Stomach (tissue), 9 donors: ENCODE results near the gene TSSK2. TPM values are rescaled to one million over a fixed set of nuclear protein-coding genes. Genes with fewer than 3 reads are reported as not detected.
"Not testable (repeated sequence)": the region's sequence is repeated elsewhere in the genome, so short reads cannot be mapped to it uniquely, and the experiment has no call there.

Experiments
- DNase-seq, 2 donors: peaks; one replicate each; pipeline versions ENCODE4 v3.0.0 to v3.0.0-alpha.2; 2013 to 2019
- H3K27ac ChIP-seq, 5 donors: fragments of 200-600 bp in 4 of 5; sonication (generic) in 4 of 5; one replicate each; pipeline ENCODE4 v1.5.1; 2013 to 2019; ENCODE audit warnings: mild to moderate bottlenecking in 1 of 5, moderate library complexity in 1 of 5
- H3K27me3 ChIP-seq, 3 donors: fragments of 200-600 bp; sonication (generic); one replicate each; pipeline ENCODE4 v1.5.1; 2017 to 2019; ENCODE audit warnings: mixed run types in 1 of 3
- H3K36me3 ChIP-seq, 4 donors: fragments of 200-600 bp; sonication (generic); 1 replicate in 3 of 4; 2 replicates in 1 of 4; pipeline ENCODE4 v1.5.1; 2016 to 2019
- H3K4me1 ChIP-seq, 4 donors: fragments of 200-600 bp; sonication (generic); one replicate each; pipeline ENCODE4 v1.5.1; 2016 to 2019
- H3K4me3 ChIP-seq, 4 donors: fragments of 200-600 bp; sonication (generic) in 3 of 4; one replicate each; pipeline ENCODE4 v1.5.1; 2016 to 2019; ENCODE audit warnings: mild to moderate bottlenecking in 1 of 4
- H3K9me3 ChIP-seq, 4 donors: fragments of 200-600 bp; sonication (generic); one replicate each; pipeline ENCODE4 v1.5.1; 2016 to 2019
- EP300 ChIP-seq: sonication (generic); formaldehyde crosslinking; IDR thresholded peaks from one replicate; pipeline ENCODE4 v1.6.1; 2017; ENCODE audit warnings: antibody characterized with exemption
- POLR2A ChIP-seq, 4 donors: fragments of 450-650 bp; IDR thresholded peaks; one replicate each; pipeline ENCODE4 v1.6.1; 2016; ENCODE audit warnings: antibody characterized with exemption in 4 of 4, control low read depth in 2 of 4, mild to moderate bottlenecking in 1 of 4, moderate library complexity in 1 of 4
- POLR2AphosphoS5 ChIP-seq, 3 donors: sonication (generic); formaldehyde crosslinking; IDR thresholded peaks; one replicate each; pipeline ENCODE4 v1.6.1; 2016; ENCODE audit warnings: antibody characterized with exemption in 3 of 3
- WGBS, 5 donors: extraction: QIAGEN DNeasy Blood & Tissue Kit in 3 of 5; methylation state at CpG; one replicate each; pipeline versions ENCODE4 v1.1.5 to v1.1.7; 2013 to 2018; 5-methylcytosine and 5-hydroxymethylcytosine counted together
- intact Hi-C: fragments of 100-400 bp; cut with DNase I; formaldehyde crosslinking; loops from one replicate; pipeline ENCODE4 v1.15.1; 2023; ENCODE audit warnings: low total_unique reads
- polyA plus RNA-seq, 3 donors: library from polyadenylated mRNA; stranded (reverse); fragments of 200-250 nt; gene quantifications; one replicate each; pipeline ENCODE4 v1.2.3, GENCODE V29; 2013
- total RNA-seq, 5 donors: library from RNA; depleted of rRNA; stranded (reverse); fragments of >200 nt; gene quantifications; one replicate each; pipeline versions ENCODE4 v1.1.0 to v1.2.3, GENCODE V29; 2014 to 2016
- TF ChIP-seq, protein P1 (sequence below), 7 experiments: fragments of 450-650 bp in 4 of 7; fragments of 200-600 bp in 3 of 7; sonication (generic) in 3 of 7; IDR thresholded peaks; one replicate each; pipeline ENCODE4 v1.5.1; 2016 to 2019; ENCODE audit warnings: antibody characterized with exemption in 7 of 7, control low read depth in 2 of 7, mild to moderate bottlenecking in 1 of 7
- donor health status: healthy with polysubstance abuse.
- donor health status: Bipolar disorder and iron deficiency.
- donor health status: healthy.

The TSSK2 gene
- total and polyA plus RNA-seq, 8 donors: 0.08 TPM; not detected in 7

DNA sequence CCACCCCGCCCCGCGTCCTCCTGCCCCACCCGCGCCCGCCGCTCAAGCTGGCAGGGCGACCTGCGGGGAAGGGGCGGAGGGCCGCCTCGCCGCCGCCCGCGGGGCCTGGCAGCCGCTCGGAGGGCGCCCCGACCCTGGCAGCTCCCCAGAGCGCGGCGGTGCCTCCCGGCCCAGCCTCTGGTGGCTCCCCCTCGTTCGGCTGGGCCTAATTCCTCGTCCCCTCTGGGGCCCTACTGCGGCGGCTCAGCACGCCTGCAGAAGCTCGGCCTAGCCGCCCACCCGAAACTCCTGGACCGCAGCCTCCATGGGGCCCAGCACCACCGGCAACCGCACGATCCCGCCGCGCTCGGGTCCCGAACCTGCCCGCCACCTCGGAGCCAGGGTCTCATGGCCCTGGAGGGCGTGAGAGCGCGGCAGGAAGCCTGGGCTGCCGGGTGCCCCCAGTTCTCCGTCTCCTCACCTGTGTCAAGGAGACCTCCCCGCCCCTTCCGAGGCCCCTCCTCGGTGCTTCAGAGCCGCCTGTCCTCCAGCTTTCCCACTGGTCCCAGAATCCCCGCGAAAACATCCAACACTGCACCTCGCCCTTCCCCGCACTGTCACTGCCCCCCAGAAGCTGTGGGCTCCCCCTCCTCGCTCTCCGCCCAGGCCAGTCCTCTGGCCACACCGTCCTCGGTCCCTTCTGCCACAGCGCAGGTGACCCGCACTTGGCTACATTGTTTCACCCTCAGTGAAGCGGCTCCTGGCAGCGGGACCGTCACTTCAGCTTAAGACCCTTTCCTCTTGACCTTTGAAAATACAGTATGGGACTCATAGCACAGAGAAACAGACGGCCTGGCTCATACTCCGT lies 19.6 kb downstream of the TSSK2 start:
- Histone ChIP-seq H3K27ac (no peak overlapping the region), H3K9me3 (peaks cover 0 to 4% (median 0%) of the 10 kb centered on the region in 4 donors), H3K4me3 (peak overlapping the region in 1 of 4 donors; percentile 4), H3K4me1 (peaks cover 0 to 22% (median 15%) of the 10 kb centered on the region in 4 donors), H3K36me3 (no peaks in the 10 kb centered on the region), H3K27me3 (peaks cover 26 to 84% (median 53%) of the 10 kb centered on the region in 3 donors)
- TF ChIP-seq, protein P1, sequence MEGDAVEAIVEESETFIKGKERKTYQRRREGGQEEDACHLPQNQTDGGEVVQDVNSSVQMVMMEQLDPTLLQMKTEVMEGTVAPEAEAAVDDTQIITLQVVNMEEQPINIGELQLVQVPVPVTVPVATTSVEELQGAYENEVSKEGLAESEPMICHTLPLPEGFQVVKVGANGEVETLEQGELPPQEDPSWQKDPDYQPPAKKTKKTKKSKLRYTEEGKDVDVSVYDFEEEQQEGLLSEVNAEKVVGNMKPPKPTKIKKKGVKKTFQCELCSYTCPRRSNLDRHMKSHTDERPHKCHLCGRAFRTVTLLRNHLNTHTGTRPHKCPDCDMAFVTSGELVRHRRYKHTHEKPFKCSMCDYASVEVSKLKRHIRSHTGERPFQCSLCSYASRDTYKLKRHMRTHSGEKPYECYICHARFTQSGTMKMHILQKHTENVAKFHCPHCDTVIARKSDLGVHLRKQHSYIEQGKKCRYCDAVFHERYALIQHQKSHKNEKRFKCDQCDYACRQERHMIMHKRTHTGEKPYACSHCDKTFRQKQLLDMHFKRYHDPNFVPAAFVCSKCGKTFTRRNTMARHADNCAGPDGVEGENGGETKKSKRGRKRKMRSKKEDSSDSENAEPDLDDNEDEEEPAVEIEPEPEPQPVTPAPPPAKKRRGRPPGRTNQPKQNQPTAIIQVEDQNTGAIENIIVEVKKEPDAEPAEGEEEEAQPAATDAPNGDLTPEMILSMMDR (IDR thresholded peaks at IDR 0.05): no peak
- TF ChIP-seq POLR2AphosphoS5 (IDR thresholded peaks at IDR 0.05): no peak
- TF ChIP-seq EP300: no peak
- no peak for TF ChIP-seq POLR2A (IDR thresholded peaks at IDR 0.05)
- WGBS, 5 donors: 10 to 17% (median 14%) methylated on average over 36 to 68 of the region's 68 CpGs
- intact Hi-C loops: no loop called here
- no peak for DNase-seq

- Histone ChIP-seq H3K4me1 (peaks cover 0 to 22% (median 15%) of the 10 kb centered on the region in 4 donors), H3K27me3 (peaks cover 26 to 93% (median 53%) of the 10 kb centered on the region in 3 donors), H3K27ac (no peak overlapping the region), H3K36me3 (no peaks in the 10 kb centered on the region), H3K9me3 (peaks cover 0 to 4% (median 0%) of the 10 kb centered on the region in 4 donors), H3K4me3 (no peak overlapping the region)
- DNase-seq: no peak
- WGBS, 5 donors: 50 to 53% (median 51%) methylated on average over 10 of the region's 10 CpGs
- TF ChIP-seq, protein P1 (IDR thresholded peaks at IDR 0.05): no peak
- TF ChIP-seq EP300 (no peak), POLR2AphosphoS5 (IDR thresholded peaks at IDR 0.05) (no peak), POLR2A (IDR thresholded peaks at IDR 0.05) (no peak)
- intact Hi-C loops: no loop called here
Measured at GRCh38 chr22:19151329-19152191, 20.5 kb downstream of the TSSK2 start.

DNA sequence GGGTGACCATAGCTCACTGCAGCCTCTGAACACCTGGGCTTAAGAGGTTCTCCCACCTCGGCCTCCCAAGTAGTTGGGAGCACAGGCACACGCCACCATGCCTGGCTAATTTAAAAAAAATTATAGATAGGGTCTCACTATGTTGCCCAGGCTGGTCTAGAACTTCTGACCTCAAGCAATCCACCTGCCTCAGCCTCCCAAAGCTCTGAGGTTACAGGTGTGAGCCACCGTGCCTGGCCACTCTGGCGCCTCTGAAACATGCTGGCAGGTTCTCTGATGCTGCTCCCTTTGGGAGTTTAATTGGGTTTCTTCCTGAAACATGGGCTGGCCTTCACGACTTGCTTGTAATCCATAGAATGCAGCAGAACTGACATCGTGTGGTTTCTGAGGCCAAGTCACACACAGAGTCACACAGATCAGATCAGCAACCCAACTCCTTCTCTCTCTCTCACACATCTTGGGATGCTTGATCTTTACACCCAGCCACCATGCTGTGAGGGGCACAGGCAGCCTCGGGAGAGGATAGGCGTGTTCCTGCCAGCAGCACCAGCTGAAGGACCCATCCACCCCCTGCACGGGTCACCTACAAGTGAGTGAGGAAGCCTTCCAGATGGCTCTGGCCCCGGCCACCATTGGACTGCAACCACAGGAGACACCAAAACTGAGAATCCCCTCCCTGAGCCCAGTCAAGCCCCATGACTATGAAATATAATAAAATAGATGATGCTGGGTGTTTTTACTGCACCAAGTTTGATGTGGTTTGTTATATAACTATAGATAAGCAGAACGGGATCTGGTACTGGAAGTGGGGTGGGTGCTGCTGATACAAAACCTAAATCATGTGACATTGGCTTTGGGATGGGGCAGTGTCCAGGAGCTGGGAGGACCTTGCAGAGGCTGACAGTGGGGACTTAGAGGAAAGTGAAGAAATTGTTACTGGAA lies 22.1 kb downstream of the TSSK2 start:
- Histone ChIP-seq H3K9me3 (peaks cover 0 to 4% (median 0%) of the 10 kb centered on the region in 4 donors), H3K4me1 (peaks cover 0 to 22% (median 15%) of the 10 kb centered on the region in 4 donors), H3K27me3 (peaks cover 26 to 86% (median 41%) of the 10 kb centered on the region in 3 donors), H3K27ac (no peak overlapping the region), H3K36me3 (no peaks in the 10 kb centered on the region), H3K4me3 (no peak overlapping the region)
- TF ChIP-seq EP300: no peak
- TF ChIP-seq POLR2AphosphoS5 (IDR thresholded peaks at IDR 0.05): no peak
- TF ChIP-seq, protein P1 (IDR thresholded peaks at IDR 0.05): no peak
- no peak for TF ChIP-seq POLR2A (IDR thresholded peaks at IDR 0.05)
- no peak for DNase-seq
- intact Hi-C loops: no loop called here
- 59 to 63% (median 61%) methylated on average over 7 to 11 of the region's 11 CpGs for WGBS, 5 donors

DNA sequence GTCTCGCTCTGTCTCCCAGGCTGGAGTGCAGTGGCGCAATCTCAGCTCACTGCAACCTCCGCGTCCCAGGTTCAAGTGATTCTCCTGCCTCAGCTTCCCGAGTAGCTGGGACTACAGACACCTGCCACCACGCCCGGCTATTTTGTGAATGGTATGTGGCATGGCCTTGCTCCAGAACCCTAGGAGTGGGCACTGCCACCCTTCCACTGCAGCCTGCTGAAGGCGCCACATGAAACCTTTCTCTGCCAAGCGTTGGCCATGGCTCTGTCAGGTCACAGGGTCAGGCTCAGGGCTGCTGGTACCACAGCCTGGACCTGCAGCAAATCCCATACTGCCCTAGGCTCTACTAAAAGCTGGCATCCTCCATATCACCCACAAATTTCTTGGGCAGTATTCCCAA lies 25.0 kb downstream of the TSSK2 start:
- intact Hi-C loops, H3K27ac ChIP-seq, H3K4me1 ChIP-seq, H3K4me3 ChIP-seq, H3K36me3 ChIP-seq, H3K9me3 ChIP-seq, DNase-seq: not testable (repeated sequence)
- 80 to 86% (median 83%) methylated on average over 9 of the region's 9 CpGs for WGBS, 5 donors
- H3K27me3 ChIP-seq: peaks cover 7 to 68% (median 15%) of the 10 kb centered on the region in 3 donors

DNA sequence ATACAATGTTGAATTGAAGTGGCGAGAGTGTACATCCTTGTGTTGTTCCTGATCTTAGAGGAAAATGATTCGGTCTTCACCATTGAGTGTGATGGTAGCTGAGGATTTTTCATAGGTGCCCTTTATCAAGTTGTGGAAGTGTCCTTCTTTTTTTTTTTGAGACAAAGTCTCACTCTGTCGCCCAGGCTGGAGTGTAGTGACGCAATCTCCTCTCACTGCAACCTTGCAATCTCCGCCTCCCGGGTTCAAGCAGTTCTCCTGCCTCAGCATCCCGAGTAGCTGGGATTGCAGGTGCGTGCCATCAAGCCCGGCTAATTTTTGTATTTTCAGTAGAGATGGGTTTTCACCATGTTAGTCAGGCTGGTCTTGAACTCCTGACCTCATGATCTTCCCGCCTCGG lies 27.5 kb downstream of the TSSK2 start:
- H3K4me1 ChIP-seq, DNase-seq, H3K27ac ChIP-seq, intact Hi-C loops, H3K36me3 ChIP-seq, H3K4me3 ChIP-seq, H3K9me3 ChIP-seq: not testable (repeated sequence)
- WGBS, 5 donors: 84 to 88% (median 86%) methylated on average over 11 of the region's 11 CpGs
- peaks cover 0 to 57% (median 0%) of the 10 kb centered on the region in 3 donors for H3K27me3 ChIP-seq
